SK-N-SH treated with all-trans-retinoic acid at 6 μM for 48 hours (cell line): ENCODE results near the gene ZNF584.

Source experiments
- ATAC-seq: fragments of 200-7000 bp; cut with Tn5 transposase; 3 replicates; pipeline ENCODE4 v1.9.1; 2020; ENCODE audit warnings: mild to moderate bottlenecking, moderate library complexity
- ARNTL ChIP-seq: fragments of 450-650 bp; formaldehyde crosslinking; IDR thresholded peaks from 2 replicates; pipeline ENCODE4 v1.5.0; 2020; ENCODE audit warnings: low read depth, mild to moderate bottlenecking, moderate library complexity, borderline replicate concordance
- BACH2 ChIP-seq: fragments of 250-450 bp; sonication (Bioruptor Pico); IDR thresholded peaks from 2 replicates; pipeline ENCODE4 v1.9.0; 2021; ENCODE audit warnings: mild to moderate bottlenecking, borderline replicate concordance
- CREB5 ChIP-seq: fragments of 250-450 bp; sonication (Bioruptor Pico); IDR thresholded peaks from 2 replicates; pipeline ENCODE4 v1.5.1; 2020; ENCODE audit warnings: low read depth, mild to moderate bottlenecking, moderate library complexity
- CSDC2 ChIP-seq: fragments of 250-450 bp; sonication (Bioruptor Pico); IDR thresholded peaks from 2 replicates; pipeline ENCODE4 v1.5.0; 2020; ENCODE audit warnings: mild to moderate bottlenecking, moderate library complexity
- ESRRG ChIP-seq: fragments of 250-450 bp; sonication (Bioruptor Pico); IDR thresholded peaks from 2 replicates; pipeline ENCODE4 v1.6.1; 2021; ENCODE audit warnings: mild to moderate bottlenecking
- GLIS3 ChIP-seq: fragments of 250-450 bp; sonication (Bioruptor Pico); IDR thresholded peaks from 2 replicates; pipeline ENCODE4 v1.5.0; 2020; ENCODE audit warnings: mild to moderate bottlenecking, moderate library complexity
- ISL1 ChIP-seq: fragments of 250-450 bp; sonication (Bioruptor Pico); IDR thresholded peaks from 2 replicates; pipeline ENCODE4 v2.1.2; 2022; ENCODE audit warnings: mild to moderate bottlenecking, moderate library complexity
- OSR1 ChIP-seq: fragments of 250-450 bp; sonication (Bioruptor Pico); IDR thresholded peaks from 2 replicates; pipeline ENCODE4 v1.8.0; 2022; ENCODE audit warnings: moderate library complexity, mild to moderate bottlenecking, inconsistent platforms
- PATZ1 ChIP-seq: fragments of 250-450 bp; sonication (Bioruptor Pico); IDR thresholded peaks from 2 replicates; pipeline ENCODE4 v1.8.0; 2020; ENCODE audit warnings: mild to moderate bottlenecking, moderate library complexity, borderline replicate concordance
- POU6F1 ChIP-seq: fragments of 250-450 bp; sonication (Bioruptor Pico); IDR thresholded peaks from 2 replicates; pipeline ENCODE4 v1.8.0; 2021; ENCODE audit warnings: low read depth, mild to moderate bottlenecking, moderate library complexity, borderline replicate concordance
- PPARA ChIP-seq: fragments of 250-450 bp; sonication (Bioruptor Pico); IDR thresholded peaks from 2 replicates; pipeline ENCODE4 v1.5.0; 2020; ENCODE audit warnings: mild to moderate bottlenecking, borderline replicate concordance
- RARB ChIP-seq: fragments of 250-450 bp; sonication (Bioruptor Pico); IDR thresholded peaks from 2 replicates; pipeline ENCODE4 v1.8.0; 2021; ENCODE audit warnings: mild to moderate bottlenecking, moderate library complexity
- SNAI2 ChIP-seq: fragments of 250-450 bp; sonication (Bioruptor Pico); IDR thresholded peaks from 2 replicates; pipeline ENCODE4 v1.5.0; 2020; ENCODE audit warnings: mild to moderate bottlenecking, moderate library complexity
- TCF4 ChIP-seq: fragments of 250-450 bp; sonication (Bioruptor Pico); IDR thresholded peaks from 2 replicates; pipeline ENCODE4 v1.8.0; 2021; ENCODE audit warnings: mild to moderate bottlenecking, moderate library complexity, borderline replicate concordance
- TOX ChIP-seq: fragments of 250-450 bp; sonication (Bioruptor Pico); IDR thresholded peaks from 2 replicates; pipeline ENCODE4 v1.8.0; 2021; ENCODE audit warnings: mild to moderate bottlenecking, moderate library complexity, borderline replicate concordance
- ZC3H10 ChIP-seq: fragments of 250-450 bp; sonication (Bioruptor Pico); IDR thresholded peaks from 2 replicates; pipeline ENCODE4 v1.5.1; 2021; ENCODE audit warnings: mild to moderate bottlenecking, moderate library complexity
- ZFP3 ChIP-seq: fragments of 250-450 bp; sonication (Bioruptor Pico); IDR thresholded peaks from 2 replicates; pipeline ENCODE4 v1.5.0; 2020; ENCODE audit warnings: mild to moderate bottlenecking, moderate library complexity
- ZFP30 ChIP-seq: fragments of 450-650 bp; formaldehyde crosslinking; IDR thresholded peaks from 2 replicates; pipeline ENCODE4 v1.5.0; 2022; ENCODE audit warnings: mild to moderate bottlenecking, moderate library complexity
- ZNF70 ChIP-seq: fragments of 450-650 bp; formaldehyde crosslinking; IDR thresholded peaks from 2 replicates; pipeline ENCODE4 v1.5.0; 2020; ENCODE audit warnings: mild to moderate bottlenecking, moderate library complexity
- ZNF8 ChIP-seq: fragments of 450-650 bp; formaldehyde crosslinking; IDR thresholded peaks from 2 replicates; pipeline ENCODE4 v1.5.0; 2020; ENCODE audit warnings: mild to moderate bottlenecking, moderate library complexity
- TF ChIP-seq, protein P1 (sequence below): fragments of 250-450 bp; sonication (Bioruptor Pico); IDR thresholded peaks from 2 replicates; pipeline ENCODE4 v1.5.0; 2020; ENCODE audit warnings: mild to moderate bottlenecking, moderate library complexity

ZNF584 gene

GRCh38 chr19:58382997-58383603, 25.3 kb upstream of the ZNF584 start:
- no peak for ATAC-seq
- no peak for TF ChIP-seq ZNF70 (CRISPR knock-in tag)
- TF ChIP-seq CREB5 (CRISPR knock-in tag): no peak
- no peak for TF ChIP-seq TCF4 (CRISPR knock-in tag)
- no peak for TF ChIP-seq SNAI2
- TF ChIP-seq, protein P1, sequence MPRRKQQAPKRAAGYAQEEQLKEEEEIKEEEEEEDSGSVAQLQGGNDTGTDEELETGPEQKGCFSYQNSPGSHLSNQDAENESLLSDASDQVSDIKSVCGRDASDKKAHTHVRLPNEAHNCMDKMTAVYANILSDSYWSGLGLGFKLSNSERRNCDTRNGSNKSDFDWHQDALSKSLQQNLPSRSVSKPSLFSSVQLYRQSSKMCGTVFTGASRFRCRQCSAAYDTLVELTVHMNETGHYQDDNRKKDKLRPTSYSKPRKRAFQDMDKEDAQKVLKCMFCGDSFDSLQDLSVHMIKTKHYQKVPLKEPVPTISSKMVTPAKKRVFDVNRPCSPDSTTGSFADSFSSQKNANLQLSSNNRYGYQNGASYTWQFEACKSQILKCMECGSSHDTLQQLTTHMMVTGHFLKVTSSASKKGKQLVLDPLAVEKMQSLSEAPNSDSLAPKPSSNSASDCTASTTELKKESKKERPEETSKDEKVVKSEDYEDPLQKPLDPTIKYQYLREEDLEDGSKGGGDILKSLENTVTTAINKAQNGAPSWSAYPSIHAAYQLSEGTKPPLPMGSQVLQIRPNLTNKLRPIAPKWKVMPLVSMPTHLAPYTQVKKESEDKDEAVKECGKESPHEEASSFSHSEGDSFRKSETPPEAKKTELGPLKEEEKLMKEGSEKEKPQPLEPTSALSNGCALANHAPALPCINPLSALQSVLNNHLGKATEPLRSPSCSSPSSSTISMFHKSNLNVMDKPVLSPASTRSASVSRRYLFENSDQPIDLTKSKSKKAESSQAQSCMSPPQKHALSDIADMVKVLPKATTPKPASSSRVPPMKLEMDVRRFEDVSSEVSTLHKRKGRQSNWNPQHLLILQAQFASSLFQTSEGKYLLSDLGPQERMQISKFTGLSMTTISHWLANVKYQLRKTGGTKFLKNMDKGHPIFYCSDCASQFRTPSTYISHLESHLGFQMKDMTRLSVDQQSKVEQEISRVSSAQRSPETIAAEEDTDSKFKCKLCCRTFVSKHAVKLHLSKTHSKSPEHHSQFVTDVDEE: no peak
- TF ChIP-seq ARNTL (CRISPR knock-in tag): no peak
- no peak for TF ChIP-seq ESRRG (CRISPR knock-in tag)
- no peak for TF ChIP-seq ZFP3 (CRISPR knock-in tag)
- no peak for TF ChIP-seq RARB (CRISPR knock-in tag)
- TF ChIP-seq ZC3H10: no peak
- no peak for TF ChIP-seq ZFP30
- TF ChIP-seq TOX: no peak
- TF ChIP-seq PPARA: no peak
- no peak for TF ChIP-seq ZNF8 (CRISPR knock-in tag)
- TF ChIP-seq PATZ1 (CRISPR knock-in tag): no peak
- TF ChIP-seq GLIS3 (CRISPR knock-in tag): no peak
- no peak for TF ChIP-seq CSDC2 (CRISPR knock-in tag)
- TF ChIP-seq BACH2 (CRISPR knock-in tag): no peak

DNA sequence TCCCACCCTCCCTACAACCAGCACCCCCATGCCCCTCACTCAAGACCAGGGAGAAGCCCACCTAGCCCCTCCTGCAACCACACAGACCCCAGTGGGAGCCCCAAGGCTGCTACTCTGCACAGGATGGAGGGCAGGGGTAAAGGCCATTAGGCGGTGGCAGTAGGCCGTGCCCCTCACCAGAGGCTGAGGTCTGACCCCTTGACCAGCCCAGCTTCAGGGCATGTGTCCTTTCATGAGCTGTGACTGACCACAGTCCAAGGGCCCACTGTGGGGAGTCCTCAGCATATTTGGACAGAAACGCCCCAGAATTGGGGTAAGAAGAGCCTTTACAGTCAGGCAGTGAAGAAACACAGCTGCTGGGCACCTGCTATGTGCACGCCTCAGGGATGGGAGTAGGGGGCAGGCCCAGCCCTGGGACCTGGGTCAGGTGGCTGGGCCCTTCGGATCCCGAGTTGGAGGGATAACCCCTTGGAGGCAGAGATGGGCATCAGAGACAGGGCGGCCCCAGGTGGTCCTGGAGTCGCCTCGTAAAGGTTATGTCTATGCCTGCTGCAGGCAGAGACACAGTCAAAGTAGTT, 23.0 kb upstream of the ZNF584 start:
- ATAC-seq: no peak
- TF ChIP-seq ZC3H10: no peak
- no peak for TF ChIP-seq ISL1 (CRISPR knock-in tag)
- TF ChIP-seq POU6F1 (CRISPR knock-in tag): no peak
- TF ChIP-seq OSR1 (CRISPR knock-in tag): no peak
- TF ChIP-seq ZNF70 (CRISPR knock-in tag): no peak
- TF ChIP-seq, protein P1: no peak
- TF ChIP-seq BACH2 (CRISPR knock-in tag): no peak
- no peak for TF ChIP-seq ZNF8 (CRISPR knock-in tag)
- TF ChIP-seq ESRRG (CRISPR knock-in tag): no peak
- no peak for TF ChIP-seq PATZ1 (CRISPR knock-in tag)
